Tibial nerve (tissue), 4 donors: ENCODE measurements around the gene APP. TPM values are rescaled to one million over a fixed set of nuclear protein-coding genes. Genes with fewer than 3 reads are reported as not detected.
A peak's percentile ranks its signal among the peaks of the same experiment; 100 is the strongest.

Experiments used
- DNase-seq, 2 donors: peaks; one replicate each; pipeline ENCODE4 v3.0.0-alpha.2; 2019; ENCODE audit warnings: low spot score in 2 of 2
- H3K27ac ChIP-seq, 4 donors: fragments of 200-600 bp; sonication (generic) in 3 of 4; one replicate each; pipeline ENCODE4 v1.5.1; 2017 to 2019; ENCODE audit warnings: mild to moderate bottlenecking in 1 of 4
- H3K27me3 ChIP-seq, 2 donors: fragments of 200-600 bp; sonication (generic) in 1 of 2; one replicate each; pipeline versions ENCODE4 v1.5.1 to v1.6.0; 2017 to 2019
- H3K36me3 ChIP-seq, 3 donors: fragments of 200-600 bp; sonication (generic); one replicate each; pipeline ENCODE4 v1.5.1; 2018 to 2019
- H3K4me1 ChIP-seq, 4 donors: fragments of 200-600 bp; sonication (generic) in 3 of 4; one replicate each; pipeline ENCODE4 v1.5.1; 2017 to 2019
- H3K4me3 ChIP-seq, 4 donors: fragments of 200-600 bp; sonication (generic) in 3 of 4; one replicate each; pipeline ENCODE4 v1.5.1; 2017 to 2019; ENCODE audit warnings: mild to moderate bottlenecking in 1 of 4, moderate library complexity in 1 of 4
- H3K9me3 ChIP-seq, 4 donors: fragments of 200-600 bp; sonication (generic) in 3 of 4; one replicate each; pipeline ENCODE4 v1.5.1; 2017 to 2019
- EP300 ChIP-seq, 2 donors: sonication (generic); formaldehyde crosslinking; IDR thresholded peaks; one replicate each; pipeline ENCODE4 v1.6.1; 2017; ENCODE audit warnings: antibody characterized with exemption in 2 of 2, mild to moderate bottlenecking in 1 of 2
- POLR2A ChIP-seq, 2 donors: fragments of 450-650 bp; IDR thresholded peaks; one replicate each; pipeline ENCODE4 v1.6.1; 2017; ENCODE audit warnings: antibody characterized with exemption in 2 of 2, mild to moderate bottlenecking in 2 of 2, moderate library complexity in 2 of 2
- WGBS, 2 donors: methylation state at CpG; one replicate each; pipeline ENCODE4 v1.1.5; 2018; 5-methylcytosine and 5-hydroxymethylcytosine counted together
- total RNA-seq, 4 donors: library from RNA; depleted of rRNA; stranded (reverse); fragments of >200 nt; gene quantifications; one replicate each; pipeline ENCODE4 v1.1.0, GENCODE V29; 2016
- TF ChIP-seq, protein P1 (sequence below), 5 experiments: fragments of 200-600 bp in 3 of 5; fragments of 450-650 bp in 2 of 5; sonication (generic) in 3 of 5; IDR thresholded peaks; one replicate each; pipeline ENCODE4 v1.5.1; 2016 to 2019; ENCODE audit warnings: antibody characterized with exemption in 5 of 5, mild to moderate bottlenecking in 3 of 5, moderate library complexity in 2 of 5

Gene APP
- total RNA-seq, 4 donors from 2014 or later = 271 to 327 (median 293) TPM

DNA sequence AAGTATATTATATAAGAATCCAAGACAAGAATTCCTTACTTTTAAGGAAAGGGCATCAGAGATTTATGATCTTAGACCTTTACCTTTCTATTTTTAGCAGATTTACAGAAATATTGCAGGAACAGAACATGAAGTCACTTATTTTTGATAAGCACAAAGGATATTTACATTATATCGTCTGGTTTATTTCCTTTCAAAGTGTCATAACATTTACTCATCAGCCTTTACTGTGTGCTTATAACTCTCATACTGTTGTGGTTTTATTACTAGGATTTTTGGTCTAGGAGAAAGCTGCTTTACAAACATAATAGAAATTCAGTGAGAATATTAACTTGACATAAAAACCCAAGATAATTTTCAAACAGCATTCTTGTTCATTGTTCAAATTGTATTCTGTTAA lies 47.6 kb downstream of the APP start:
- TF ChIP-seq POLR2A (IDR thresholded peaks at IDR 0.05) (no peak), EP300 (IDR thresholded peaks at IDR 0.05) (no peak)
- TF ChIP-seq, protein P1, sequence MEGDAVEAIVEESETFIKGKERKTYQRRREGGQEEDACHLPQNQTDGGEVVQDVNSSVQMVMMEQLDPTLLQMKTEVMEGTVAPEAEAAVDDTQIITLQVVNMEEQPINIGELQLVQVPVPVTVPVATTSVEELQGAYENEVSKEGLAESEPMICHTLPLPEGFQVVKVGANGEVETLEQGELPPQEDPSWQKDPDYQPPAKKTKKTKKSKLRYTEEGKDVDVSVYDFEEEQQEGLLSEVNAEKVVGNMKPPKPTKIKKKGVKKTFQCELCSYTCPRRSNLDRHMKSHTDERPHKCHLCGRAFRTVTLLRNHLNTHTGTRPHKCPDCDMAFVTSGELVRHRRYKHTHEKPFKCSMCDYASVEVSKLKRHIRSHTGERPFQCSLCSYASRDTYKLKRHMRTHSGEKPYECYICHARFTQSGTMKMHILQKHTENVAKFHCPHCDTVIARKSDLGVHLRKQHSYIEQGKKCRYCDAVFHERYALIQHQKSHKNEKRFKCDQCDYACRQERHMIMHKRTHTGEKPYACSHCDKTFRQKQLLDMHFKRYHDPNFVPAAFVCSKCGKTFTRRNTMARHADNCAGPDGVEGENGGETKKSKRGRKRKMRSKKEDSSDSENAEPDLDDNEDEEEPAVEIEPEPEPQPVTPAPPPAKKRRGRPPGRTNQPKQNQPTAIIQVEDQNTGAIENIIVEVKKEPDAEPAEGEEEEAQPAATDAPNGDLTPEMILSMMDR (IDR thresholded peaks at IDR 0.05) = no peak
- Histone ChIP-seq H3K27ac (peak overlapping the region in 2 of 4 donors; percentile 26 to 83), H3K27me3 (no peaks in the 10 kb centered on the region), H3K4me1 (peaks cover 0 to 77% (median 23%) of the 10 kb centered on the region in 4 donors), H3K9me3 (no peaks in the 10 kb centered on the region), H3K4me3 (no peak overlapping the region), H3K36me3 (no peaks in the 10 kb centered on the region)
- no peak for DNase-seq
- WGBS, 2 donors = 33 to 35% methylated on average over 1 of the region's 1 CpG

DNA sequence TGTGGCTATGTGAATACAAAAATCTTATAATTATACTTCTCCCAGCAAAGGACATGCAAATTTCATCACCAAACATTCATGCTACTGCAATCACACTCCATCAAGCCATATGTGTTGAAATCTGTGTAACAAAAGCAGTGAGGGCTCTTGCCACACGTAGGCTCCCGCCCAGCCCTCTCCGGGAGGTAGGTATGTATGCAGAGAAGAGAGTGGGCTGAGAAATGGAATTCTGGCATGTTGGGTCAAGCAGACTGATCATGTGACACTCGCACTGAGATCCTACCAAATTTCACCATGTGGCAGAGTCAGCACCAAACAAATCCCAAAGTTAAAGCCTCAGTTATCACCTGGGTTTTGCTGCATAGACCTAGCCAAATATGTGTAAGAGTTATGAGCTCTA lies 49.7 kb downstream of the APP start:
- WGBS, 2 donors = 61 to 85% methylated on average over 4 of the region's 4 CpGs
- no peak for DNase-seq
- Histone ChIP-seq H3K27ac (peak overlapping the region in 2 of 4 donors; percentile 41 to 88), H3K4me1 (peaks cover 0 to 83% (median 28%) of the 10 kb centered on the region in 4 donors), H3K27me3 (no peaks in the 10 kb centered on the region), H3K4me3 (no peak overlapping the region), H3K36me3 (no peaks in the 10 kb centered on the region), H3K9me3 (no peaks in the 10 kb centered on the region)
- no peak for TF ChIP-seq POLR2A (IDR thresholded peaks at IDR 0.05)

GRCh38 chr21:26119906-26120305 lies 50.7 kb downstream of the APP start:
- Histone ChIP-seq H3K27me3 (no peaks in the 10 kb centered on the region), H3K4me1 (peaks cover 0 to 83% (median 27%) of the 10 kb centered on the region in 4 donors), H3K27ac (peak overlapping the region in 3 of 4 donors; percentile 85 to 88 (median 86)), H3K36me3 (no peaks in the 10 kb centered on the region), H3K4me3 (no peak overlapping the region), H3K9me3 (no peaks in the 10 kb centered on the region)
- WGBS, 2 donors = 33 to 47% methylated on average over 1 of the region's 1 CpG
- TF ChIP-seq, protein P1 (IDR thresholded peaks at IDR 0.05) = no peak
- TF ChIP-seq POLR2A (IDR thresholded peaks at IDR 0.05) = no peak
- no peak for TF ChIP-seq EP300 (IDR thresholded peaks at IDR 0.05)
- DNase-seq = no peak

GRCh38 chr21:26118938-26119540 lies 51.5 kb downstream of the APP start:
- no peaks in the 10 kb centered on the region for H3K36me3 ChIP-seq
- peaks cover 0 to 75% (median 22%) of the 10 kb centered on the region in 4 donors for H3K4me1 ChIP-seq
- no peaks in the 10 kb centered on the region for H3K9me3 ChIP-seq
- TF ChIP-seq, protein P1 (IDR thresholded peaks at IDR 0.05) = no peak
- no peak for TF ChIP-seq EP300 (IDR thresholded peaks at IDR 0.05)
- no peak for TF ChIP-seq POLR2A (IDR thresholded peaks at IDR 0.05)
- WGBS, 2 donors = 48 to 57% methylated on average over 2 of the region's 2 CpGs
- no peaks in the 10 kb centered on the region for H3K27me3 ChIP-seq
- no peak for DNase-seq
- H3K4me3 ChIP-seq = no peak overlapping the region
- H3K27ac ChIP-seq = peak overlapping the region; percentile 80 to 88 (median 86)

GRCh38 chr21:26117972-26118367 lies 52.6 kb downstream of the APP start:
- TF ChIP-seq, protein P1 (IDR thresholded peaks at IDR 0.05) = no peak
- no peak for TF ChIP-seq POLR2A (IDR thresholded peaks at IDR 0.05)
- no peak for TF ChIP-seq EP300 (IDR thresholded peaks at IDR 0.05)
- no peaks in the 10 kb centered on the region for H3K36me3 ChIP-seq
- H3K27me3 ChIP-seq = no peaks in the 10 kb centered on the region
- 43 to 46% methylated on average over 3 of the region's 3 CpGs for WGBS, 2 donors
- H3K9me3 ChIP-seq = no peaks in the 10 kb centered on the region
- peaks cover 0 to 66% (median 17%) of the 10 kb centered on the region in 4 donors for H3K4me1 ChIP-seq
- no peak for DNase-seq
- peak overlapping the region; percentile 80 to 88 (median 86) for H3K27ac ChIP-seq
- H3K4me3 ChIP-seq = peak overlapping the region in 2 of 4 donors; percentile 3 to 6
